IMR-90 (cell line): Measurements from ENCODE around the gene ZNF747. TPM values are rescaled to one million over a fixed set of nuclear protein-coding genes. Genes with fewer than 3 reads are reported as not detected.

Experiments
- ATAC-seq: fragments of 200-7000 bp; cut with Tn5 transposase; 2 replicates; pipeline ENCODE4 v1.9.1; 2020; ENCODE audit warnings: low read depth, mild to moderate bottlenecking, moderate library complexity
- BruUV-seq: library from RNA; stranded (reverse); fragments of 400-500 nt; replicated peaks from 2 replicates; lab custom pipeline; 2021; lab: Mats Ljungman, UMichigan
- CTCF ChIA-PET: fragments of 300-600 bp; formaldehyde crosslinking; extraction: SDS; loops from one replicate; lab custom pipeline; 2021; ENCODE audit warnings: antibody characterized with exemption; lab: Yijun Ruan, JAX
- POLR2A ChIA-PET: fragments of 300-600 bp; sonication (Branson Sonifier 250); formaldehyde crosslinking; loops from one replicate; lab custom pipeline; 2022; ENCODE audit warnings: antibody characterized with exemption; ENCODE audit not compliant: unreplicated experiment; lab: Charles Lee
- DNase-seq: peaks from one replicate; pipeline ENCODE4 v3.0.0; 2013
- H2AFZ ChIP-seq: replicated peaks from 2 replicates; pipeline ENCODE3; 2013; ENCODE audit warnings: low read length, mild to moderate bottlenecking; ENCODE audit not compliant: poor library complexity
- H2AK5ac ChIP-seq: 2 replicates; pipeline ENCODE4 v1.6.1; 2013; ENCODE audit warnings: low read depth, low read length, inconsistent platforms
- H2AK9ac ChIP-seq: replicated peaks from 2 replicates; pipeline ENCODE3; 2013; ENCODE audit warnings: mild to moderate bottlenecking, low read depth, low read length, moderate library complexity; ENCODE audit not compliant: poor library complexity
- H2BK120ac ChIP-seq: 2 replicates; pipeline ENCODE4 v1.6.1; 2013; ENCODE audit warnings: low read depth, low read length, inconsistent platforms
- H2BK15ac ChIP-seq: 3 replicates; pipeline ENCODE4 v1.6.1; 2013; ENCODE audit warnings: low read depth, low read length, inconsistent platforms
- H2BK20ac ChIP-seq: 2 replicates; pipeline ENCODE4 v1.6.1; 2013; ENCODE audit warnings: low read depth, mild to moderate bottlenecking, inconsistent platforms, low read length, moderate library complexity
- H2BK5ac ChIP-seq: 2 replicates; pipeline ENCODE4 v1.6.1; 2013; ENCODE audit warnings: mild to moderate bottlenecking, low read depth, low read length, inconsistent platforms; ENCODE audit not compliant: poor library complexity, severe bottlenecking
- H3K14ac ChIP-seq: replicated peaks from 2 replicates; pipeline ENCODE4 v1.6.1; 2013; ENCODE audit warnings: low read depth, low read length, inconsistent platforms
- H3K18ac ChIP-seq: 2 replicates; pipeline ENCODE4 v1.6.1; 2013; ENCODE audit warnings: low read depth, low read length, control low read depth
- H3K23ac ChIP-seq: 2 replicates; pipeline ENCODE4 v1.6.1; 2013; ENCODE audit warnings: low read depth, low read length, inconsistent platforms
- H3K27ac ChIP-seq: 2 replicates; pipeline ENCODE4 v1.5.1; 2013; ENCODE audit warnings: mild to moderate bottlenecking, control low read depth, low read length; ENCODE audit not compliant: insufficient read depth
- H3K27me3 ChIP-seq: 2 replicates; pipeline ENCODE4 v1.6.1; 2013; ENCODE audit warnings: low read length; ENCODE audit not compliant: control insufficient read depth, insufficient read depth
- H3K36me3 ChIP-seq: 2 replicates; pipeline ENCODE4 v1.6.1; 2013; ENCODE audit warnings: low read length, mixed read lengths; ENCODE audit not compliant: control insufficient read depth, insufficient read depth
- H3K4ac ChIP-seq: 2 replicates; pipeline ENCODE4 v1.6.1; 2013; ENCODE audit warnings: low read depth, low read length, inconsistent platforms
- H3K4me1 ChIP-seq: 2 replicates; pipeline ENCODE4 v1.6.1; 2013; ENCODE audit warnings: low read length, mixed read lengths; ENCODE audit not compliant: control insufficient read depth, insufficient read depth
- H3K4me2 ChIP-seq: 2 replicates; pipeline ENCODE4 v1.6.1; 2013; ENCODE audit warnings: low read depth, mild to moderate bottlenecking, control low read depth, low read length, moderate library complexity
- H3K4me3 ChIP-seq: 2 replicates; pipeline ENCODE4 v1.5.1; 2013; ENCODE audit warnings: low read depth, mild to moderate bottlenecking, control low read depth, low read length, moderate library complexity; ENCODE audit not compliant: insufficient read depth
- H3K56ac ChIP-seq: 2 replicates; pipeline ENCODE4 v1.6.1; 2013; ENCODE audit warnings: low read length, inconsistent platforms; ENCODE audit not compliant: insufficient read depth; ENCODE audit errors: extremely low read depth
- H3K79me1 ChIP-seq, 2 experiments: 2 replicates each; pipeline ENCODE4 v1.6.1; 2013; ENCODE audit warnings: low read length in 2 of 2, inconsistent platforms in 1 of 2, low read depth in 1 of 2
- H3K9ac ChIP-seq: 2 replicates; pipeline ENCODE4 v1.6.1; 2013; ENCODE audit warnings: low read depth, low read length, control low read depth
- H3K9me1 ChIP-seq: 2 replicates; pipeline ENCODE4 v1.6.1; 2013; ENCODE audit warnings: low read length, inconsistent platforms; ENCODE audit not compliant: insufficient read depth
- H3K9me3 ChIP-seq: 2 replicates; pipeline ENCODE4 v1.6.1; 2013; ENCODE audit warnings: low read length; ENCODE audit not compliant: control insufficient read depth, insufficient read depth
- H4K20me1 ChIP-seq: 2 replicates; pipeline ENCODE4 v1.6.1; 2013; ENCODE audit warnings: low read length, inconsistent platforms; ENCODE audit not compliant: insufficient read depth
- H4K5ac ChIP-seq: 2 replicates; pipeline ENCODE4 v1.6.1; 2013; ENCODE audit warnings: mild to moderate bottlenecking, low read depth, low read length, control low read depth
- H4K8ac ChIP-seq, 2 experiments: 2 replicates each; pipeline ENCODE4 v1.6.1; 2013; ENCODE audit warnings: low read depth in 2 of 2, low read length in 2 of 2, control low read depth in 1 of 2, inconsistent platforms in 1 of 2
- H4K91ac ChIP-seq: 2 replicates; pipeline ENCODE4 v1.6.1; 2013; ENCODE audit warnings: low read depth, low read length, inconsistent platforms; ENCODE audit not compliant: insufficient read depth
- BHLHE40 ChIP-seq: fragments of 150-350 bp; IDR thresholded peaks from 2 replicates; pipeline ENCODE4 v1.6.1; 2016; ENCODE audit warnings: mild to moderate bottlenecking, low read depth, low read length
- CEBPB ChIP-seq: IDR thresholded peaks from 2 replicates; pipeline ENCODE4 v1.6.1; 2012; ENCODE audit warnings: low read depth, low read length, improper control_type of control experiment
- CHD1 ChIP-seq: IDR thresholded peaks from 2 replicates; pipeline ENCODE4 v1.6.1; 2012; ENCODE audit warnings: low read depth, low read length, improper control_type of control experiment
- MAFK ChIP-seq: IDR thresholded peaks from 2 replicates; pipeline ENCODE4 v1.6.1; 2012; ENCODE audit warnings: low read depth, low read length, improper control_type of control experiment
- NFE2L2 ChIP-seq: fragments of 150-350 bp; IDR thresholded peaks from 2 replicates; pipeline ENCODE4 v1.6.1; 2016; ENCODE audit warnings: low read depth, mild to moderate bottlenecking, low read length
- POLR2A ChIP-seq: IDR thresholded peaks from 2 replicates; pipeline ENCODE4 v1.6.1; 2012; ENCODE audit warnings: mild to moderate bottlenecking, low read depth, low read length
- RAD21 ChIP-seq: IDR thresholded peaks from 2 replicates; pipeline ENCODE4 v1.6.1; 2012; ENCODE audit warnings: low read length, improper control_type of control experiment
- RCOR1 ChIP-seq: IDR thresholded peaks from 2 replicates; pipeline ENCODE4 v1.6.1; 2012; ENCODE audit warnings: mild to moderate bottlenecking, low read length, improper control_type of control experiment; ENCODE audit not compliant: insufficient replicate concordance
- SMC3 ChIP-seq: fragments of 150-350 bp; IDR thresholded peaks from 2 replicates; pipeline ENCODE4 v1.6.1; 2016; ENCODE audit warnings: low read depth, mild to moderate bottlenecking, antibody characterized with exemption, low read length, moderate library complexity
- WGBS, 2 experiments: methylation state at CpG; one replicate each; pipeline versions ENCODE4 v1.1.5 to v1.1.7; 2013; ENCODE audit warnings: missing lambda C conversion rate in 2 of 2; ENCODE audit not compliant: insufficient read length in 1 of 2; ENCODE audit errors: extremely low coverage in 2 of 2; 5-methylcytosine and 5-hydroxymethylcytosine counted together
- dilution Hi-C: fragments of 300-500 bp; cut with HindIII; formaldehyde crosslinking; loops from one replicate; pipeline ENCODE4 v1.14.3; 2018; ENCODE audit warnings: low sequenced_read_pairs; ENCODE audit not compliant: unreplicated experiment
- in situ Hi-C: fragments of 300-500 bp; cut with MboI; formaldehyde crosslinking; loops from 3 replicates; pipeline ENCODE4 v1.14.3; 2019; ENCODE audit warnings: low sequenced_read_pairs, inconsistent platforms, mixed read lengths
- intact Hi-C: fragments of 100-400 bp; cut with micrococcal nuclease; formaldehyde crosslinking; loops from 2 replicates; pipeline ENCODE4 v1.10.0; 2022
- polyA plus RNA-seq, 3 experiments: library from polyadenylated mRNA; depleted of rRNA; stranded (reverse); fragments of >200 nt; gene quantifications; 2 replicates each; pipeline ENCODE4 v1.2.3, GENCODE V29; 2012; ENCODE audit warnings: low replicate concordance in 1 of 3
- total RNA-seq: library from RNA; depleted of rRNA; stranded (reverse); fragments of >200 nt; gene quantifications from 2 replicates; pipeline ENCODE4 v1.2.3, GENCODE V29; 2012
- TF ChIP-seq, protein P1 (sequence below): fragments of 150-350 bp; IDR thresholded peaks from 2 replicates; pipeline ENCODE4 v1.6.1; 2016; ENCODE audit warnings: low read depth, mild to moderate bottlenecking, low read length, moderate library complexity, borderline replicate concordance
- TF ChIP-seq, protein P2 (sequence below): conservative IDR thresholded peaks from 2 replicates; pipeline ENCODE4 v1.5.1; 2012; ENCODE audit warnings: mild to moderate bottlenecking, low read depth, low read length, improper control_type of control experiment

ZNF747 gene
- total and polyA plus RNA-seq, 2 of the 4 experiments (the other 2 are of a cell fraction) = 2.0 to 2.9 TPM

- no TSS peak for BruUV-seq
- H3K27me3 ChIP-seq = peaks cover 39% of the 10 kb centered on the region
- in situ Hi-C loops (no loop called here), dilution Hi-C loops (no loop called here), intact Hi-C loops (no loop called here)
- no peak overlapping the region for H3K14ac ChIP-seq
- no peak overlapping the region for H4K8ac ChIP-seq
- no peaks in the 10 kb centered on the region for H4K20me1 ChIP-seq
- H4K91ac ChIP-seq = no peak overlapping the region
- H3K4me2 ChIP-seq = no peak overlapping the region
- no peak overlapping the region for H3K4me3 ChIP-seq
- WGBS, 2 experiments = 100% methylated on average over 2 of the region's 5 CpGs; no CpG with 5 or more reads in 1 of the 2 experiments
- H3K79me1 ChIP-seq = no peaks in the 10 kb centered on the region
- no peak overlapping the region for H3K56ac ChIP-seq
- H2BK120ac ChIP-seq = no peak overlapping the region
- no peak overlapping the region for H2BK20ac ChIP-seq
- H3K23ac ChIP-seq = no peak overlapping the region
- no peaks in the 10 kb centered on the region for H3K9me3 ChIP-seq
- H2BK5ac ChIP-seq = no peak overlapping the region
- H3K36me3 ChIP-seq = no peaks in the 10 kb centered on the region
- no peak overlapping the region for H3K18ac ChIP-seq
- H3K4ac ChIP-seq = no peak overlapping the region
- no peak for TF ChIP-seq MAFK
- TF ChIP-seq RAD21 = no peak
- TF ChIP-seq CHD1 = no peak
- TF ChIP-seq NFE2L2 = no peak
- no peak for TF ChIP-seq RCOR1
- no peak for TF ChIP-seq CEBPB
- TF ChIP-seq, protein P1, sequence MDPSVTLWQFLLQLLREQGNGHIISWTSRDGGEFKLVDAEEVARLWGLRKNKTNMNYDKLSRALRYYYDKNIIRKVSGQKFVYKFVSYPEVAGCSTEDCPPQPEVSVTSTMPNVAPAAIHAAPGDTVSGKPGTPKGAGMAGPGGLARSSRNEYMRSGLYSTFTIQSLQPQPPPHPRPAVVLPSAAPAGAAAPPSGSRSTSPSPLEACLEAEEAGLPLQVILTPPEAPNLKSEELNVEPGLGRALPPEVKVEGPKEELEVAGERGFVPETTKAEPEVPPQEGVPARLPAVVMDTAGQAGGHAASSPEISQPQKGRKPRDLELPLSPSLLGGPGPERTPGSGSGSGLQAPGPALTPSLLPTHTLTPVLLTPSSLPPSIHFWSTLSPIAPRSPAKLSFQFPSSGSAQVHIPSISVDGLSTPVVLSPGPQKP = no peak
- TF ChIP-seq, protein P2, sequence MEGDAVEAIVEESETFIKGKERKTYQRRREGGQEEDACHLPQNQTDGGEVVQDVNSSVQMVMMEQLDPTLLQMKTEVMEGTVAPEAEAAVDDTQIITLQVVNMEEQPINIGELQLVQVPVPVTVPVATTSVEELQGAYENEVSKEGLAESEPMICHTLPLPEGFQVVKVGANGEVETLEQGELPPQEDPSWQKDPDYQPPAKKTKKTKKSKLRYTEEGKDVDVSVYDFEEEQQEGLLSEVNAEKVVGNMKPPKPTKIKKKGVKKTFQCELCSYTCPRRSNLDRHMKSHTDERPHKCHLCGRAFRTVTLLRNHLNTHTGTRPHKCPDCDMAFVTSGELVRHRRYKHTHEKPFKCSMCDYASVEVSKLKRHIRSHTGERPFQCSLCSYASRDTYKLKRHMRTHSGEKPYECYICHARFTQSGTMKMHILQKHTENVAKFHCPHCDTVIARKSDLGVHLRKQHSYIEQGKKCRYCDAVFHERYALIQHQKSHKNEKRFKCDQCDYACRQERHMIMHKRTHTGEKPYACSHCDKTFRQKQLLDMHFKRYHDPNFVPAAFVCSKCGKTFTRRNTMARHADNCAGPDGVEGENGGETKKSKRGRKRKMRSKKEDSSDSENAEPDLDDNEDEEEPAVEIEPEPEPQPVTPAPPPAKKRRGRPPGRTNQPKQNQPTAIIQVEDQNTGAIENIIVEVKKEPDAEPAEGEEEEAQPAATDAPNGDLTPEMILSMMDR = no peak
- no peak for TF ChIP-seq POLR2A
- no peak for TF ChIP-seq BHLHE40
- TF ChIP-seq SMC3 = no peak
- no peak for ATAC-seq
- no peak overlapping the region; the same call in 1 of the 2 replicates for H2AK5ac ChIP-seq
- 0 out of 2 replicates have a peak, but pooled peaks cover 2% of the 10 kb centered on the region for H3K4me1 ChIP-seq
- 0 out of 2 replicates have a peak, but pooled peaks cover 2% of the 10 kb centered on the region for H3K9me1 ChIP-seq
- CTCF ChIA-PET = interaction anchor here (0.6 to 0.7 kb wide), 3 partner anchors 10 to 77 kb away, joined by 3 to 5 read pairs (median 3); partner anchors contain the start of gene ZNF764
- POLR2A ChIA-PET = no interaction called here
- H2AFZ ChIP-seq = no peak overlapping the region
- no peak overlapping the region for H2AK9ac ChIP-seq
- H2BK15ac ChIP-seq = no peak overlapping the region
- DNase-seq = no peak
- no peak overlapping the region for H3K9ac ChIP-seq
- no peak overlapping the region for H3K27ac ChIP-seq
- no peak overlapping the region for H4K5ac ChIP-seq
Measured at GRCh38 chr16:30481381-30481780, 53.3 kb downstream of the ZNF747 start.
